Measurements from ENCODE around the gene RPL29.

The RPL29 gene

GRCh38 chr3:51953445-51953844, 42.2 kb downstream of the RPL29 start:
- Histone ChIP-seq H3K9me3 (ENCODE audit: control insufficient read depth, insufficient read depth, low read length) (no peaks in the 10 kb centered on the region), H3K4me1 (ENCODE audit: insufficient read depth, low read length) (no peaks in the 10 kb centered on the region), H3K36me3 (ENCODE audit: insufficient read depth, low read length) (no peaks in the 10 kb centered on the region), H3K9ac (ENCODE audit: low read depth, low read length) (no peak overlapping the region)

DNA sequence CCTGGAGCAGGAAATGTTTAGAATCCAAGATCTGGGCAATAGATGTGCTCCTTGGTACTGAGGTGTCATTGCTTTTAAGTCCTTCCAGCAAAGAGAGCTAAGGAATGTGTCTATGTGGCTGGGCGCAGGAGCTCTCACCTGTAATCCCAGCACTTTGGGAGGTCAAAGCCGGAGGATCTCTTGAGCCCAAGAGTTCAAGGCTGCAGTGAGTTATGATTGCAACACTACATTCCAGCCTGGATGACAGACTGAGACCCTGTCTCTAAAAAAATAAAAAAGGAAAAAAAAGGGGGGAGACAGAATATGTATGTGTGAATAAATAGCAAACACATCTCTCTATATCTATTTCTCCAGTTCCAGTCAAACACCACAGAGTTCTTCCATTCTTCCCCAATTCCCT, 44.8 kb downstream of the RPL29 start:
- Histone ChIP-seq H3K36me3 (ENCODE audit: insufficient read depth, low read length) (no peaks in the 10 kb centered on the region), H3K9ac (ENCODE audit: low read depth, low read length) (no peak overlapping the region), H3K9me3 (ENCODE audit: control insufficient read depth, insufficient read depth, low read length) (no peaks in the 10 kb centered on the region), H3K4me1 (ENCODE audit: insufficient read depth, low read length) (no peaks in the 10 kb centered on the region)

DNA sequence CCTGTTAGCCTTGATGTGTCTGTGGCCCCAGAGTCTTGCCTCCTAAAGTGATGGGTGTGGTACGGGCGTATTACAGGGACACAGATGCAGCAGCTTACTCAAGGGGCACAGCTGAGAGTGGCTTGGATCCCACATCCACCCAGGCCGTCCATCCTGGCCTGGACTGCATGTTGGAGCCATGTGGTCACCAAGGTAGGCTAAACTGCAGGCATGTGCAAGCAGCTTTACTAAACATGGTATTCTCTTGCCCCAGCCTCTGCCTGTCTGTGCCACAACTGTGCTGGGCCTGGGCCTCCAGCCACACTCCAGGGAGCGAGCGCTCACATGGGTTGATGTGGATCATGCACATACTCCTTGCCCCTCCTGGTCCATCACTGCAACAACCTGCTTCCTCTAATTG, 46.6 kb downstream of the RPL29 start:
- no peaks in the 10 kb centered on the region for H3K36me3 ChIP-seq (ENCODE audit: insufficient read depth, low read length)
- H3K9me3 ChIP-seq (ENCODE audit: control insufficient read depth, insufficient read depth, low read length), result no peaks in the 10 kb centered on the region
- H3K4me1 ChIP-seq (ENCODE audit: insufficient read depth, low read length), result no peaks in the 10 kb centered on the region
- no peak overlapping the region for H3K9ac ChIP-seq (ENCODE audit: low read depth, low read length)

GRCh38 chr3:51948016-51948580, 47.6 kb downstream of the RPL29 start:
- H3K9ac ChIP-seq (ENCODE audit: low read depth, low read length), result no peak overlapping the region
- no peaks in the 10 kb centered on the region for H3K36me3 ChIP-seq (ENCODE audit: insufficient read depth, low read length)
- H3K9me3 ChIP-seq (ENCODE audit: control insufficient read depth, insufficient read depth, low read length), result no peaks in the 10 kb centered on the region
- peaks cover 2% of the 10 kb centered on the region; the same call in 1 of the 2 replicates for H3K4me1 ChIP-seq (ENCODE audit: insufficient read depth, low read length)

DNA sequence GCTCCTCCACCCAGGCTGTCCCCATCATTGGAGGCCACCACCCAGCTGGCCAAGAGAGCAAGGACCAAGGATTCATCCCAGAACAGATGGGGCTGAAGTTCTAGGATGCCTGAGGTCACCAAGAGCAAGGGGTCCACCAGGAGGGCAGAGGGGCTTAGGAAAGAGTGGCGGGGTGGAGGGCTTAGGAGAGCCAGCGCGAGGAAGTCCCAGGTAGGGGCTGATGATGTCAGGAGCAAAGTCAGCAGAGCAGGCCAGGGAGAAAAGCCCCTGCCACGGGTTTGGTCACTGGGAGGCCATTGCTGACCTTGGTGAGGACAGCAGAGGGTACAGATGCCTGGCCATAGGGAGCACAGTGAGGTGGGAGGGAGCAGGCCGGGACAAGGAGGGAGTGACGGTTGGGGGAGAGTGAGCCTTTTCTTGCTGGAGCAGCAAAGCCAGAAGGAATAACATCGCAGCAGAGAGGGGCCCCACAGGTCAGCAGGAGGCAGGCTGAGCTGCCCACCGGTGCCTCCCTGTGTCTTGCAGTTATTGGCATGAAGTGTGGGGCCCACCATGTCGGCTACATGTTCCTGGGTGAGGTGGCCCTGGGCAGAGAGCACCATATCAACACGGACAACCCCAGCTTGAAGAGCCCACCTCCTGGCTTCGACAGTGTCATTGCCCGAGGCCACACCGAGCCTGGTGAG, 48.3 kb downstream of the RPL29 start:
- no peaks in the 10 kb centered on the region for H3K36me3 ChIP-seq (ENCODE audit: insufficient read depth, low read length)
- peaks cover 8% of the 10 kb centered on the region for H3K4me1 ChIP-seq (ENCODE audit: insufficient read depth, low read length)
- H3K9me3 ChIP-seq (ENCODE audit: control insufficient read depth, insufficient read depth, low read length), result no peaks in the 10 kb centered on the region
- no peak overlapping the region for H3K9ac ChIP-seq (ENCODE audit: low read depth, low read length)

DNA sequence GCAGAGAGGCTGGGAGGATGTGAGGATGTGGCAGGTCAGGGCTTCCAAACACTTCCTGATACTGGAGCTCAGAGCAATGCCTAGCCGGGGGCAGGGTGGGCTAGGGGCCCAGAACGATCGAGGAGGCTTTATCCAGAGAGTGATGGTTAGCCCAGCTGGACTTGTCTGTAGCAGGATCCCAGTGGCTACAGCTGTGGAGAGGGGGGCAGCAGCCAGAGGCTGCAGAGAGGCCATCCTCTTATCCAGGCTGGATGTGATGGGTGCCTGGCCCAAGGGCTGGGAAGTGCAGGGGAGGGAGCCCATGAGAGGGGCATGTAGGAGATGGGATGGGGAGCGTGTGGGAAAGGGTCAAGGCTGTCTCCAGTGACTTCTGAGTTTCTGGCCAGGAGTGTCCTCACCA, 48.9 kb downstream of the RPL29 start:
- H3K9ac ChIP-seq (ENCODE audit: low read depth, low read length), result no peak overlapping the region
- H3K36me3 ChIP-seq (ENCODE audit: insufficient read depth, low read length), result no peaks in the 10 kb centered on the region
- H3K4me1 ChIP-seq (ENCODE audit: insufficient read depth, low read length), result peaks cover 10% of the 10 kb centered on the region
- no peaks in the 10 kb centered on the region for H3K9me3 ChIP-seq (ENCODE audit: control insufficient read depth, insufficient read depth, low read length)

- H3K4me1 ChIP-seq (ENCODE audit: insufficient read depth, low read length), result peaks cover 10% of the 10 kb centered on the region
- H3K36me3 ChIP-seq (ENCODE audit: insufficient read depth, low read length), result no peaks in the 10 kb centered on the region
- no peaks in the 10 kb centered on the region for H3K9me3 ChIP-seq (ENCODE audit: control insufficient read depth, insufficient read depth, low read length)
- H3K9ac ChIP-seq (ENCODE audit: low read depth, low read length), result no peak overlapping the region
These were observed 49.6 kb downstream of the RPL29 start for GRCh38 chr3:51945926-51946705.

GRCh38 chr3:51945031-51945840, 50.5 kb downstream of the RPL29 start:
- no peak overlapping the region for H3K9ac ChIP-seq (ENCODE audit: low read depth, low read length)
- H3K9me3 ChIP-seq (ENCODE audit: control insufficient read depth, insufficient read depth, low read length), result no peaks in the 10 kb centered on the region
- no peaks in the 10 kb centered on the region for H3K36me3 ChIP-seq (ENCODE audit: insufficient read depth, low read length)
- H3K4me1 ChIP-seq (ENCODE audit: insufficient read depth, low read length), result peaks cover 13% of the 10 kb centered on the region

- no peak overlapping the region for H3K9ac ChIP-seq (ENCODE audit: low read depth, low read length)
- H3K9me3 ChIP-seq (ENCODE audit: control insufficient read depth, insufficient read depth, low read length), result no peaks in the 10 kb centered on the region
- peaks cover 13% of the 10 kb centered on the region for H3K4me1 ChIP-seq (ENCODE audit: insufficient read depth, low read length)
- H3K36me3 ChIP-seq (ENCODE audit: insufficient read depth, low read length), result no peaks in the 10 kb centered on the region
These were observed 51.2 kb downstream of the RPL29 start for GRCh38 chr3:51944451-51945021.
